NCI-H748 (cell line): ENCODE data around the gene WDR89.
"Not testable (repeated sequence)": the region's sequence is repeated elsewhere in the genome, so short reads cannot be mapped to it uniquely, and the experiment has no call there.

Source experiments
- DNase-seq: peaks from one replicate; lab custom pipeline; 2025; ENCODE audit not compliant: unreplicated experiment; lab: John Stamatoyannopoulos, UW

WDR89 gene

GRCh38 chr14:63654346-63654745 lies 12.7 kb upstream of the WDR89 start:
- no peak for DNase-seq

- no peak for DNase-seq
Measured at GRCh38 chr14:63652406-63652805, 10.7 kb upstream of the WDR89 start.

- DNase-seq, result no peak
Measured at GRCh38 chr14:63650256-63650952, 8.7 kb upstream of the WDR89 start.

GRCh38 chr14:63647696-63648410 lies 6.2 kb upstream of the WDR89 start:
- no peak for DNase-seq

GRCh38 chr14:63644741-63645140 lies 3.1 kb upstream of the WDR89 start:
- no peak for DNase-seq

- no peak for DNase-seq
Measured at GRCh38 chr14:63642656-63643382, 1.1 kb upstream of the WDR89 start.

GRCh38 chr14:63642229-63642611 lies 549 bp upstream of the WDR89 start:
- DNase-seq, result peak; percentile 94

- no peak for DNase-seq
Measured at GRCh38 chr14:63638493-63638892, 3.2 kb downstream of the WDR89 start.

- not testable (repeated sequence) for DNase-seq
Measured at GRCh38 chr14:63636094-63636635, 5.5 kb downstream of the WDR89 start.

GRCh38 chr14:63633801-63634200 lies 7.9 kb downstream of the WDR89 start:
- DNase-seq, result no peak

- DNase-seq, result peak; percentile 26
Measured at GRCh38 chr14:63632932-63633514, 8.6 kb downstream of the WDR89 start.

GRCh38 chr14:63624701-63625100 lies 17.0 kb downstream of the WDR89 start:
- DNase-seq, result no peak

- DNase-seq, result no peak
Measured at GRCh38 chr14:63624203-63624602, 17.5 kb downstream of the WDR89 start.

- DNase-seq, result not testable (repeated sequence)
Measured at GRCh38 chr14:63621975-63622374, 19.7 kb downstream of the WDR89 start.

GRCh38 chr14:63616015-63616414 lies 25.7 kb downstream of the WDR89 start:
- no peak for DNase-seq

- DNase-seq, result no peak
Measured at GRCh38 chr14:63614679-63615363, 26.9 kb downstream of the WDR89 start.

GRCh38 chr14:63611078-63611477 lies 30.6 kb downstream of the WDR89 start:
- no peak for DNase-seq

- no peak for DNase-seq
Measured at GRCh38 chr14:63605041-63605532, 36.6 kb downstream of the WDR89 start.

- DNase-seq, result no peak
Measured at GRCh38 chr14:63604626-63605025, 37.0 kb downstream of the WDR89 start.

GRCh38 chr14:63603749-63604277 lies 37.9 kb downstream of the WDR89 start:
- no peak for DNase-seq
